ENCODE measurements around the gene ASXL2. TPM values are rescaled to one million over a fixed set of nuclear protein-coding genes. Genes with fewer than 3 reads are reported as not detected.
"Not testable (repeated sequence)": the region's sequence is repeated elsewhere in the genome, so short reads cannot be mapped to it uniquely, and the experiment has no call there.

ASXL2 gene
- total RNA-seq, 1 donor from 2014 or later, result 80.7 TPM

DNA sequence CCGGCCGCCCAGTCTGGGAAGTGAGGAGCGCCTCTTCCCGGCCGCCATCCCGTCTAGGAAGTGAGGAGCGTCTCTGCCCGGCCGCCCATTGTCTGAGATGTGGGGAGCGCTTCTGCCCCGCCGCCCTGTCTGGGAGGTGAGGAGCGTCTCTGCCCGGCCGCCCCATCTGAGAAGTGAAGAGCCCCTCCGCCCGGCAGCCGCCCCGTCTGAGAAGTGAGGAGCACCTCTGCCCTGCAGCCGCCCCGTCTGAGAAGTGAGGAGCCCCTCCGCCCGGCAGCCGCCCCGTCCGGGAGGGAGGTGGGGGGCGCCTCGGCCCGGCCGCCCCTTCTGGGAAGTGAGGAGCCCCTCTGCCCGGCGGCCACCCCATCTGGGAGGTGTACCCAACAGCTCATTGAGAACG is 172.7 kb downstream of the ASXL2 start:
- H3K4me1 Mint-ChIP-seq (ENCODE audit: low read depth); H3K27ac Mint-ChIP-seq; DNase-seq (ENCODE audit: low spot score); intact Hi-C loops (cut with micrococcal nuclease); H3K36me3 Mint-ChIP-seq (ENCODE audit: low read depth); H3K27me3 Mint-ChIP-seq (ENCODE audit: low read depth); H3K4me3 Mint-ChIP-seq (ENCODE audit: low read depth); H3K9me3 Mint-ChIP-seq: not testable (repeated sequence)

DNA sequence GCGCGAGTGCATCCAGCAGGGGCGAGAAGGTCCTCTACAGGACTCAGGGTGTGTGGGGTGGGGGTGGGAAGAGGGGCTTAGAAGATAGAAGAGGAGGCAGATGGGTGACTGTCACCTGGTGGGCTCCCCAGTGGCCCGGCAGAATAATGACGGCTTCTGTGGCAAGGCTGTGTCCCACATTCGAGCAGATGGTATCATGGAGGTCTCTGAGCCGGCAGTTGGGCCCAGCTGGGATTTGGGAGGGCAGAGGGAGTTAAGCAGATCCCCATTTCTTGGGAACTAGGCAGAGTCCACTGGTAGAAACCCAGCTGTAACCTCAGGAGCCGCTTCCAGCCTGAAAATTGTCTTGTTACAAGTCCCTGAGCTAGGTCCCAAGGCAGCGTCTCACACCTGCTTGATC is 176.5 kb downstream of the ASXL2 start:
- H3K27me3 Mint-ChIP-seq (ENCODE audit: low read depth), result no peaks in the 10 kb centered on the region
- no peaks in the 10 kb centered on the region for H3K36me3 Mint-ChIP-seq (ENCODE audit: low read depth)
- H3K4me1 Mint-ChIP-seq (ENCODE audit: low read depth), result peaks cover 2% of the 10 kb centered on the region
- no peak overlapping the region for H3K27ac Mint-ChIP-seq
- intact Hi-C loops (cut with micrococcal nuclease), result no loop called here
- H3K9me3 Mint-ChIP-seq, result no peaks in the 10 kb centered on the region
- H3K4me3 Mint-ChIP-seq (ENCODE audit: low read depth), result no peak overlapping the region
- no peak for DNase-seq (ENCODE audit: low spot score)

- intact Hi-C loops (cut with micrococcal nuclease), result no loop called here
- Mint-ChIP-seq H3K4me3 (ENCODE audit: low read depth) (no peak overlapping the region), H3K27me3 (ENCODE audit: low read depth) (no peaks in the 10 kb centered on the region), H3K27ac (no peak overlapping the region), H3K4me1 (ENCODE audit: low read depth) (peaks cover 2% of the 10 kb centered on the region), H3K9me3 (no peaks in the 10 kb centered on the region), H3K36me3 (ENCODE audit: low read depth) (no peaks in the 10 kb centered on the region)
- no peak for DNase-seq (ENCODE audit: low spot score)
Observed at GRCh38 chr2:25700221-25700660, 178.0 kb downstream of the ASXL2 start.

- intact Hi-C loops (cut with micrococcal nuclease), result no loop called here
- H3K27ac Mint-ChIP-seq, result no peak overlapping the region
- DNase-seq (ENCODE audit: low spot score), result no peak
- H3K4me3 Mint-ChIP-seq (ENCODE audit: low read depth), result no peak overlapping the region
- H3K27me3 Mint-ChIP-seq (ENCODE audit: low read depth), result no peaks in the 10 kb centered on the region
- H3K4me1 Mint-ChIP-seq (ENCODE audit: low read depth), result peaks cover 2% of the 10 kb centered on the region
- no peaks in the 10 kb centered on the region for H3K36me3 Mint-ChIP-seq (ENCODE audit: low read depth)
- H3K9me3 Mint-ChIP-seq, result no peaks in the 10 kb centered on the region
Observed at GRCh38 chr2:25699216-25699615, 179.1 kb downstream of the ASXL2 start.

DNA sequence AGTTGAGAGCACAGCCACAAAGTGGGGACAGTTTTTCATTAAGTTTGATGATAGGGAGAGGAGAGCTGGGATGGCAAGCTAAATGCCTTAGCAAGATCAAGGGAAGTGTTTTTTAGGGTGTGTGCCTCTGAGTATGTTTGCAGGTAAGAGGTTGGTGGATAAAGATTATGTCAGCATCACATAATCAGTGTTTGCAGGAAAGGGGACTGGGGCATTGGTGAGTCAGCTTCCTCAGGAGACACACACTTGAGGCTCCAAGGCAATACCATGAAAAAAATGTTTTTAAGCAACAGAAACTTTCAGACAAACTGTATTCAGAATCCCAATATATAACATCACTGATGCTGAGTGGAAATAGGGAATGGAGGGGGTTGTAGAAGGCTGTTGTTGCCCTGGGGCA is 179.5 kb downstream of the ASXL2 start:
- Mint-ChIP-seq H3K36me3 (ENCODE audit: low read depth) (no peaks in the 10 kb centered on the region), H3K9me3 (no peaks in the 10 kb centered on the region), H3K27ac (no peak overlapping the region), H3K4me3 (ENCODE audit: low read depth) (no peak overlapping the region), H3K27me3 (ENCODE audit: low read depth) (no peaks in the 10 kb centered on the region), H3K4me1 (ENCODE audit: low read depth) (peaks cover 2% of the 10 kb centered on the region)
- no peak for DNase-seq (ENCODE audit: low spot score)
- intact Hi-C loops (cut with micrococcal nuclease), result no loop called here

GRCh38 chr2:25697559-25698341 is 180.5 kb downstream of the ASXL2 start:
- intact Hi-C loops (cut with micrococcal nuclease), result no loop called here
- Mint-ChIP-seq H3K9me3 (no peaks in the 10 kb centered on the region), H3K27me3 (ENCODE audit: low read depth) (no peaks in the 10 kb centered on the region), H3K36me3 (ENCODE audit: low read depth) (no peaks in the 10 kb centered on the region), H3K27ac (no peak overlapping the region), H3K4me1 (ENCODE audit: low read depth) (peaks cover 2% of the 10 kb centered on the region), H3K4me3 (ENCODE audit: low read depth) (no peak overlapping the region)
- no peak for DNase-seq (ENCODE audit: low spot score)

DNA sequence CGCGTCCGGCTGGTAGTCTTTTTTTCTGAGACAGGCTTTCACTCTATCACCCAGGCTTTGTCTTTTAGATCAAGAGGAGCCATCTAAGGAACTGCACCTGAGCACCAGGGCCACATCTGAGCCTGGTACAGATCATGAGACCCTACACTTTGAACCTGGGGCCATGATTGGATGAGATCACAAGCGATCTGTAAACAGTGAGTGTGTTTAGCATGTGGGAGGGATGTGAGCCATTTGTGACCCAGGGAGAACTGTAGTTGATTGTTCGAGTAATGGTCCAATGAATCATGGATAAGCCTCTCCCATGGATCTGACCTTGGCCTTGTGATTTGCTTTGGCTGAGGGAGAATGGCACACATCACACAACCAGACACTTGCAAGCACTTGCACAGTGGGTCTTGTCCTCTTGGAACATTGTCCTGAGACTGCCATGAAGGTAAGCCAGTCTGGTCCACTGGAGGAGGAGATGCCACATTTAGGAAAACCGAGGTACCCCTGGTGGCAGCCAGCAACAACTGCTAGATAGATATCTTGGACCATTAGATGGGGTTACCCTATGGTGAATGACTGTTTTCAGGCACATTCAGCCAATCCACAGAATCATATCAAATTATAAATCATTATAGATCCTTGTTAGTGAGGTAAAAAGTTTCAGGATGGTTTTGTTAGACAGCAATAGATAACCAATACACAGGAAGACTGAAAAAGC is 185.4 kb downstream of the ASXL2 start:
- Mint-ChIP-seq H3K36me3 (ENCODE audit: low read depth) (no peaks in the 10 kb centered on the region), H3K27ac (no peak overlapping the region), H3K9me3 (no peaks in the 10 kb centered on the region), H3K27me3 (ENCODE audit: low read depth) (peaks cover 3% of the 10 kb centered on the region), H3K4me3 (ENCODE audit: low read depth) (no peak overlapping the region), H3K4me1 (ENCODE audit: low read depth) (no peaks in the 10 kb centered on the region)
- intact Hi-C loops (cut with micrococcal nuclease), result no loop called here
- no peak for DNase-seq (ENCODE audit: low spot score)

- no peak for DNase-seq (ENCODE audit: low spot score)
- Mint-ChIP-seq H3K4me1 (ENCODE audit: low read depth) (no peaks in the 10 kb centered on the region), H3K36me3 (ENCODE audit: low read depth) (no peaks in the 10 kb centered on the region), H3K9me3 (no peaks in the 10 kb centered on the region), H3K4me3 (ENCODE audit: low read depth) (no peak overlapping the region), H3K27me3 (ENCODE audit: low read depth) (peaks cover 5% of the 10 kb centered on the region), H3K27ac (no peak overlapping the region)
- intact Hi-C loops (cut with micrococcal nuclease), result no loop called here
Observed at GRCh38 chr2:25692143-25692542, 186.1 kb downstream of the ASXL2 start.

DNA sequence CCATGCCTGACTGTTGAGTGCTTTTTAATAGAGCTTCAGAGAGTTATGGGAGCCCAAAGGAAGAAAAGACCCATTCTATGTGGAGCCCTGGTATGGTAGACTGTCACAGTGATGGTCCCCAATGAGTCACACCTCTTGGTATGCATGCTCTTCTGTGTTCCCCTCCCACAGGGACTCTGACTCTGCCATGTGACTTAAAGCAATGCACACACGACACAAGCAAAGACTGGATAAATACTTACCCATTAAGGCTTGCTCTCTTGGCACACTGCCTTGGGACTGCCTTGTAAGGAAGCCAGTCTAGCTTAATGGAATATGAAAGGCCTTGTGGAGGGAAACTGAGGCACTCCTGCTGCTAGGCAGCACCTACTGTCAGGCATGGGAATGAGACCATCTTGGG is 188.2 kb downstream of the ASXL2 start:
- peaks cover 8% of the 10 kb centered on the region for H3K27me3 Mint-ChIP-seq (ENCODE audit: low read depth)
- no peaks in the 10 kb centered on the region for H3K4me1 Mint-ChIP-seq (ENCODE audit: low read depth)
- DNase-seq (ENCODE audit: low spot score), result no peak
- no peaks in the 10 kb centered on the region for H3K36me3 Mint-ChIP-seq (ENCODE audit: low read depth)
- H3K9me3 Mint-ChIP-seq, result no peaks in the 10 kb centered on the region
- H3K4me3 Mint-ChIP-seq (ENCODE audit: low read depth), result no peak overlapping the region
- H3K27ac Mint-ChIP-seq, result no peak overlapping the region
- intact Hi-C loops (cut with micrococcal nuclease), result no loop called here

DNA sequence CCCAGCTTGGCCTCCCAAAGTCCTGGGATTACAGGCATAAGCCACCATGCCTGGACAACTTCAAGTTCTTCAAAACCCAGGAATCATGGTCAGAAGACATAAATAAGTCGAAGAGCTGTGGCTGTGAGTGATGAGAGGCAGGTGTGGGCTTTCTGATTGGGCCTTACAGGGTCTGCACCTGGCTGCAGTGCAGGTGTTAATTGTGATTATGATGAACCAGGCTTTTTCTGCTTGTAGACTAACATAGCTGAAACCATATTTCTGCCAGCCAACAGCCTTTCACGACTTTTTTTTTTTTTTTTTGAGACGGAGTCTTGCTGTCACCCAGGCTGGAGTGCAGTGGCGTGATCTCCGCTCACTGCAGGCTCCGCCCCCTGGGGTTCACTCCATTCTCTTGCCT is 190.1 kb downstream of the ASXL2 start:
- Mint-ChIP-seq H3K4me1 (ENCODE audit: low read depth) (no peaks in the 10 kb centered on the region), H3K36me3 (ENCODE audit: low read depth) (no peaks in the 10 kb centered on the region), H3K9me3 (no peaks in the 10 kb centered on the region), H3K27ac (no peak overlapping the region), H3K4me3 (ENCODE audit: low read depth) (no peak overlapping the region), H3K27me3 (ENCODE audit: low read depth) (peaks cover 15% of the 10 kb centered on the region)
- intact Hi-C loops (cut with micrococcal nuclease), result no loop called here
- DNase-seq (ENCODE audit: low spot score), result no peak

GRCh38 chr2:25685741-25686140 is 192.5 kb downstream of the ASXL2 start:
- Mint-ChIP-seq H3K36me3 (ENCODE audit: low read depth) (no peaks in the 10 kb centered on the region), H3K27me3 (ENCODE audit: low read depth) (peaks cover 19% of the 10 kb centered on the region), H3K4me3 (ENCODE audit: low read depth) (no peak overlapping the region), H3K27ac (no peak overlapping the region), H3K9me3 (no peaks in the 10 kb centered on the region), H3K4me1 (ENCODE audit: low read depth) (no peaks in the 10 kb centered on the region)
- DNase-seq (ENCODE audit: low spot score), result no peak
- intact Hi-C loops (cut with micrococcal nuclease), result no loop called here

GRCh38 chr2:25684577-25685473 is 193.5 kb downstream of the ASXL2 start:
- intact Hi-C loops (cut with micrococcal nuclease), result no loop called here
- H3K27me3 Mint-ChIP-seq (ENCODE audit: low read depth), result peaks cover 18% of the 10 kb centered on the region
- H3K4me1 Mint-ChIP-seq (ENCODE audit: low read depth), result no peaks in the 10 kb centered on the region
- no peaks in the 10 kb centered on the region for H3K36me3 Mint-ChIP-seq (ENCODE audit: low read depth)
- no peak for DNase-seq (ENCODE audit: low spot score)
- no peaks in the 10 kb centered on the region for H3K9me3 Mint-ChIP-seq
- H3K27ac Mint-ChIP-seq, result no peak overlapping the region
- no peak overlapping the region for H3K4me3 Mint-ChIP-seq (ENCODE audit: low read depth)

All from activated T-helper 2 cell treated with anti-CD3 and anti-CD28 coated beads, Interferon-gamma antibody, Interleukin-2, Interleukin-4, amounts not matched to agents 10 μg/mL and 5 μg/mL and 100 μg/mL, durations not matched to agents 14 hours and 24 hours and 36 hours (primary cell).